Liver (tissue), 9 donors: ENCODE measurements around the gene PANK1. TPM values are rescaled to one million over a fixed set of nuclear protein-coding genes. Genes with fewer than 3 reads are reported as not detected.
A peak's percentile ranks its signal among the peaks of the same experiment; 100 is the strongest.

Experiments
- DNase-seq: peaks from one replicate; pipeline ENCODE4 v3.0.0-alpha.2; 2017; ENCODE audit warnings: low spot score
- H3K27ac ChIP-seq, 2 donors: one replicate each; pipeline ENCODE4 v1.7.0; 2013; ENCODE audit warnings: inconsistent platforms in 2 of 2, low read length in 2 of 2, control low read depth in 1 of 2, low read depth in 1 of 2, mild to moderate bottlenecking in 1 of 2
- H3K27me3 ChIP-seq, 4 donors: one replicate each; pipeline versions ENCODE4 v1.6.1 to v1.7.0; 2013; ENCODE audit warnings: low read length in 3 of 4, inconsistent platforms in 1 of 4, mild to moderate bottlenecking in 1 of 4, moderate library complexity in 1 of 4; ENCODE audit not compliant: control insufficient read depth in 4 of 4, insufficient read depth in 4 of 4
- H3K36me3 ChIP-seq, 4 donors: one replicate each; pipeline versions ENCODE4 v1.6.1 to v1.7.0; 2013; ENCODE audit warnings: low read length in 3 of 4, mild to moderate bottlenecking in 3 of 4, low read depth in 1 of 4, moderate library complexity in 1 of 4; ENCODE audit not compliant: control insufficient read depth in 4 of 4, insufficient read depth in 3 of 4
- H3K4me1 ChIP-seq, 4 donors: one replicate each; pipeline versions ENCODE4 v1.6.1 to v1.7.0; 2013; ENCODE audit warnings: low read length in 3 of 4, mild to moderate bottlenecking in 3 of 4, moderate library complexity in 1 of 4; ENCODE audit not compliant: control insufficient read depth in 4 of 4, insufficient read depth in 4 of 4
- H3K4me3 ChIP-seq, 3 donors: one replicate each; pipeline versions ENCODE4 v1.6.1 to v1.7.0; 2013; ENCODE audit warnings: low read length in 3 of 3, control low read depth in 1 of 3, low read depth in 1 of 3, mild to moderate bottlenecking in 1 of 3
- H3K9ac ChIP-seq, 2 donors: one replicate each; pipeline ENCODE4 v1.7.0; 2013; ENCODE audit warnings: low read length in 2 of 2, mild to moderate bottlenecking in 2 of 2, moderate library complexity in 2 of 2, control low read depth in 1 of 2, low read depth in 1 of 2
- H3K9me3 ChIP-seq, 4 donors: one replicate each; pipeline versions ENCODE4 v1.6.1 to v1.7.0; 2013; ENCODE audit warnings: low read length in 3 of 4; ENCODE audit not compliant: control insufficient read depth in 4 of 4
- EGR1 ChIP-seq, 2 donors: IDR thresholded peaks; 2 replicates each; pipeline ENCODE4 v1.6.1; 2016 to 2018; ENCODE audit warnings: antibody characterized with exemption in 2 of 2, low read depth in 2 of 2
- FOXA1 ChIP-seq: IDR thresholded peaks from 2 replicates; pipeline ENCODE4 v1.6.1; 2016; ENCODE audit warnings: antibody characterized with exemption
- FOXA2 ChIP-seq: IDR thresholded peaks from 2 replicates; pipeline ENCODE4 v1.6.1; 2016; ENCODE audit warnings: antibody characterized with exemption
- GABPA ChIP-seq, 2 donors: IDR thresholded peaks in 1 of 2; conservative IDR thresholded peaks in 1 of 2; 2 replicates each; pipeline ENCODE4 v1.6.1; 2016; ENCODE audit warnings: antibody characterized with exemption in 2 of 2, mild to moderate bottlenecking in 1 of 2, moderate library complexity in 1 of 2
- HNF4G ChIP-seq: IDR thresholded peaks from 2 replicates; pipeline ENCODE4 v1.6.1; 2016; ENCODE audit warnings: antibody characterized with exemption
- JUND ChIP-seq, 2 donors: IDR thresholded peaks; 2 replicates each; pipeline ENCODE4 v1.6.1; 2016; ENCODE audit warnings: antibody characterized with exemption in 2 of 2
- NR2F2 ChIP-seq: IDR thresholded peaks from 2 replicates; pipeline ENCODE4 v1.6.1; 2016; ENCODE audit warnings: antibody characterized with exemption
- RAD21 ChIP-seq, 2 donors: IDR thresholded peaks; 2 replicates each; pipeline ENCODE4 v1.6.1; 2016; ENCODE audit warnings: antibody characterized with exemption in 2 of 2, mild to moderate bottlenecking in 2 of 2
- RXRA ChIP-seq, 2 donors: IDR thresholded peaks; 2 replicates each; pipeline ENCODE4 v1.6.1; 2017 to 2018; ENCODE audit warnings: antibody characterized with exemption in 2 of 2, mild to moderate bottlenecking in 1 of 2
- SP1 ChIP-seq: IDR thresholded peaks from 2 replicates; pipeline ENCODE4 v1.6.1; 2018; ENCODE audit warnings: antibody characterized with exemption, mild to moderate bottlenecking
- YY1 ChIP-seq: IDR thresholded peaks from 2 replicates; pipeline ENCODE4 v1.6.1; 2016; ENCODE audit warnings: antibody characterized with exemption, mild to moderate bottlenecking
- WGBS: extraction: QIAGEN DNeasy Blood & Tissue Kit; methylation state at CpG from one replicate; pipeline ENCODE4 v1.1.7; 2013; 5-methylcytosine and 5-hydroxymethylcytosine counted together
- polyA plus RNA-seq, 2 donors: library from polyadenylated mRNA; stranded (reverse) in 1 of 2; unstranded in 1 of 2; fragments of 200-250 nt in 1 of 2; fragments of >200 nt in 1 of 2; fragmentation: Nextera tagmentation in 1 of 2; extraction: Ambion mirVana in 1 of 2; gene quantifications; one replicate each; pipeline versions ENCODE4 v1.2.1 to v1.2.3, GENCODE V29; 2013 to 2015
- total RNA-seq, 2 donors: library from RNA; depleted of rRNA; stranded (reverse); fragments of >200 nt; gene quantifications; one replicate each; pipeline ENCODE4 v1.2.3, GENCODE V29; 2014
- TF ChIP-seq, protein P1 (sequence below): IDR thresholded peaks from 2 replicates; pipeline ENCODE4 v1.6.1; 2016; ENCODE audit warnings: antibody characterized with exemption
- TF ChIP-seq, protein P2 (sequence below): fragments of 150-350 bp; IDR thresholded peaks from 2 replicates; pipeline ENCODE4 v1.5.1; 2017; ENCODE audit warnings: improper control_type of control experiment, low read depth, low read length; ENCODE audit not compliant: missing input control
- donor health status: healthy.
- donor health status: healthy.
- donor health status: healthy.
- donor health status: healthy.
- donor health status: healthy.

PANK1 gene
- total and polyA plus RNA-seq, 4 donors = 30.0 to 105 (median 44.7) TPM

DNA sequence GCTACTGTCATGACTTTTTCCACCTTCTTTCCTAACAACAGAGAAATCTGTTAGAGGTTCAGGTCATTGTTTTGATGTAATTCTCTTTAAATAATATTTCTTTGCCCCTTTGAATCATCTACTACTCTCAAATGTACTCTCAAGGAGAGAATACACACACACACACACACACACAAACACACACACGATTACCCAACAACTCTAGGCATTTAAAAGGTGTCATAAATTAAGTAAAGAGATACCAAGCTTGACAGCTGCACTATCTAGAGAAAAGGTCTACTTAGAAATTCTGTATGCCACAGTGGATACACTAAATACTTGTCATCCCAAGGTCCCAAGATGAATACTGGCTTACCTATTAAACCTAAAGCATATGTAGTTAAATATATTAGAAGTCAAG, 4.8 kb downstream of the PANK1 start:
- no peaks in the 10 kb centered on the region for H3K27me3 ChIP-seq
- peaks cover 0 to 9% (median 2%) of the 10 kb centered on the region in 4 donors for H3K36me3 ChIP-seq
- peak overlapping the region in 2 of 3 donors; percentile 16 to 23 for H3K4me3 ChIP-seq
- no peak overlapping the region for H3K27ac ChIP-seq
- TF ChIP-seq FOXA2 = no peak
- no peak for TF ChIP-seq NR2F2
- no peak for TF ChIP-seq GABPA (IDR thresholded peaks at IDR 0.05 in 1 of 2, conservative IDR thresholded peaks at IDR 0.05 in 1 of 2)
- TF ChIP-seq RAD21 (IDR thresholded peaks at IDR 0.05) = no peak
- TF ChIP-seq, protein P1, sequence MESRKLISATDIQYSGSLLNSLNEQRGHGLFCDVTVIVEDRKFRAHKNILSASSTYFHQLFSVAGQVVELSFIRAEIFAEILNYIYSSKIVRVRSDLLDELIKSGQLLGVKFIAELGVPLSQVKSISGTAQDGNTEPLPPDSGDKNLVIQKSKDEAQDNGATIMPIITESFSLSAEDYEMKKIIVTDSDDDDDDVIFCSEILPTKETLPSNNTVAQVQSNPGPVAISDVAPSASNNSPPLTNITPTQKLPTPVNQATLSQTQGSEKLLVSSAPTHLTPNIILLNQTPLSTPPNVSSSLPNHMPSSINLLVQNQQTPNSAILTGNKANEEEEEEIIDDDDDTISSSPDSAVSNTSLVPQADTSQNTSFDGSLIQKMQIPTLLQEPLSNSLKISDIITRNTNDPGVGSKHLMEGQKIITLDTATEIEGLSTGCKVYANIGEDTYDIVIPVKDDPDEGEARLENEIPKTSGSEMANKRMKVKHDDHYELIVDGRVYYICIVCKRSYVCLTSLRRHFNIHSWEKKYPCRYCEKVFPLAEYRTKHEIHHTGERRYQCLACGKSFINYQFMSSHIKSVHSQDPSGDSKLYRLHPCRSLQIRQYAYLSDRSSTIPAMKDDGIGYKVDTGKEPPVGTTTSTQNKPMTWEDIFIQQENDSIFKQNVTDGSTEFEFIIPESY = no peak
- TF ChIP-seq, protein P2, sequence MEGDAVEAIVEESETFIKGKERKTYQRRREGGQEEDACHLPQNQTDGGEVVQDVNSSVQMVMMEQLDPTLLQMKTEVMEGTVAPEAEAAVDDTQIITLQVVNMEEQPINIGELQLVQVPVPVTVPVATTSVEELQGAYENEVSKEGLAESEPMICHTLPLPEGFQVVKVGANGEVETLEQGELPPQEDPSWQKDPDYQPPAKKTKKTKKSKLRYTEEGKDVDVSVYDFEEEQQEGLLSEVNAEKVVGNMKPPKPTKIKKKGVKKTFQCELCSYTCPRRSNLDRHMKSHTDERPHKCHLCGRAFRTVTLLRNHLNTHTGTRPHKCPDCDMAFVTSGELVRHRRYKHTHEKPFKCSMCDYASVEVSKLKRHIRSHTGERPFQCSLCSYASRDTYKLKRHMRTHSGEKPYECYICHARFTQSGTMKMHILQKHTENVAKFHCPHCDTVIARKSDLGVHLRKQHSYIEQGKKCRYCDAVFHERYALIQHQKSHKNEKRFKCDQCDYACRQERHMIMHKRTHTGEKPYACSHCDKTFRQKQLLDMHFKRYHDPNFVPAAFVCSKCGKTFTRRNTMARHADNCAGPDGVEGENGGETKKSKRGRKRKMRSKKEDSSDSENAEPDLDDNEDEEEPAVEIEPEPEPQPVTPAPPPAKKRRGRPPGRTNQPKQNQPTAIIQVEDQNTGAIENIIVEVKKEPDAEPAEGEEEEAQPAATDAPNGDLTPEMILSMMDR = no peak
- TF ChIP-seq EGR1 (IDR thresholded peaks at IDR 0.05; ENCODE audit: low read depth in 2 of 2) = no peak
- no peak for TF ChIP-seq RXRA (IDR thresholded peaks at IDR 0.05)
- no peak for TF ChIP-seq SP1
- TF ChIP-seq YY1 = no peak
- TF ChIP-seq FOXA1 = no peak
- TF ChIP-seq JUND (IDR thresholded peaks at IDR 0.05) = no peak
- 41% methylated on average over 1 of the region's 1 CpG for WGBS
- no peaks in the 10 kb centered on the region for H3K9me3 ChIP-seq
- H3K4me1 ChIP-seq = peaks cover 4 to 51% (median 18%) of the 10 kb centered on the region in 4 donors
- DNase-seq = no peak
- peak overlapping the region; percentile 2 to 15 for H3K9ac ChIP-seq

DNA sequence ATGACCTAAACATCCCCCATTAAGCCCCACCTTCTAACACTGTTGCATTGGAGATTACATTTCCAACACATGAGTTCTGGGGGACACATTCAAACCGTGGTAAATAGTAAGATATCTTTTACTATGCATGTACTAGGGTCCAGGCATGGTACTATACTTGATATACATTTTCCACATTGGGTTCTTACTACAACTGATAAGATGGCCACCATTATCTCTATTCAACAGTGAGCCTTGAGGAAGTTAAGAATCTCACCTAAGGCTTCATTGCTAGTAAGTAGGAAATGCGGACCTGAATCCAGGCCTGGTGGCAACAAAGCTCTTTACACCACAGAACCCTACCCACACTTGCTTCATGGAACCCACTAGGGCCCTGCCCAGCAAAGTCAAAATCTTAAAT, 5.7 kb downstream of the PANK1 start:
- Histone ChIP-seq H3K9me3 (no peaks in the 10 kb centered on the region), H3K9ac (no peak overlapping the region), H3K27ac (no peak overlapping the region), H3K27me3 (no peaks in the 10 kb centered on the region), H3K4me3 (peak overlapping the region in 1 of 3 donors; percentile 7), H3K4me1 (peaks cover 4 to 56% (median 17%) of the 10 kb centered on the region in 4 donors), H3K36me3 (peaks cover 0 to 9% (median 4%) of the 10 kb centered on the region in 4 donors)
- TF ChIP-seq, protein P2 = no peak
- TF ChIP-seq EGR1 (IDR thresholded peaks at IDR 0.05; ENCODE audit: low read depth in 2 of 2) (no peak), GABPA (IDR thresholded peaks at IDR 0.05 in 1 of 2, conservative IDR thresholded peaks at IDR 0.05 in 1 of 2) (no peak), FOXA2 (no peak), HNF4G (no peak)
- TF ChIP-seq, protein P1 = no peak
- DNase-seq = no peak
- 97% methylated on average over 2 of the region's 2 CpGs for WGBS
